GM21515 (cell line): ENCODE results near the gene SLC8A1.

Experiments
- ATAC-seq: cut with Tn5 transposase; IDR thresholded peaks from one replicate; pipeline ENCODE4 v1.9.1; 2021; ENCODE audit not compliant: unreplicated experiment

The SLC8A1 gene

DNA sequence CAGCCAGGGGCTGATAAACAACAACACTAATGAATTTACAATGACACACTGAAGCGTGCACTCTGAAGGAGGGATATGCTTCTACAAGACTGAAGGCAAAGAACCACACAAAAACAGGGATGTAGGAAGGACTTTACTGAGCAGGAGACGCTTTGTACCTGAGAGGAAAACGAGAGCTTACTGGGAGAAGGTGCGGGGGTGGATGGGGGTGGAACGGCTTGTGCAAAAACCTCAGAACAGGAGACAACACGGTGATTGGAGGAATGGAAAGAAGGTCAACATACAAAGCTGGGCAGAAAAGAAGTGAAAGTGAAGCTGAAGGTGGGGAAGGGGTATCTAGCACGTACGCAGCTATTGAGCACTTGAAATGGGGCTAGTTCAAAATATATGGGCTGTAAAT, 93.1 kb downstream of the SLC8A1 start:
- ATAC-seq = no peak

DNA sequence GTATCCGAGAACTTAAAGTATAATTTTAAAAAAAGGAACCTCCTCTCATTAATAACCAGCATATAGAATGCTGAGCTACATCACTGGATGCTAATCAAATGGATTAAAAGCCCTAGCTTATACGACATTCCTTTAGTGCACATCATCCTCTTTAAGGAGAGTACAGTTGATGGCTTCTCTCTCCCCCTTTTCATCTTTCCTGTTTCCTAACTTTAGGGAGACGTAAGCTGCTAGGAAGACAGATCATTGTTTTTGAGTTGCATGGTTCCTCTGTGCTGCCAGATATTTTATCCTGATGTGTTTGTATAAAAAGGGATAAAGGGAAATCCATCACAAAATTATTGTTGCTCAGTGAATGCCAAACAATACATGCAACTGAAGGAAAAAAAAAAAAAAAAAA, 94.2 kb downstream of the SLC8A1 start:
- no peak for ATAC-seq

DNA sequence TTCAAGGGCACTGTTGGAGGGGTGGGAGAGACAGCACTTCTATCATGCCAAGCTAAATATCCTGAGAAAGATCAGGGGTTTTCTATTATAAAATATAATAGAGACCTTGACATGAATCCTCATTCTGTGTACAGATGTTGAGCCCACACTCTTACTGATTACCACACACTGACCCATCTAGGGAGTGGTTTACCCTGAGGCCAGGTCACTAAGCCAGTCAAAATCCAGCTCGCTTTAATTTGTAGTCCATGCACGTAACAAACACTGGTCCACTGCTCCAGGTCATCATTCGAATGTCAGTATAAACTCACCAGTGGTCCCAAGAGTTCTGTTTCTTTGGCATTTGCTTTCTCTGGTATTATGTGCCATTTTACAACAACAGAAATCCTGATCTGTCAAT, 96.4 kb downstream of the SLC8A1 start:
- no peak for ATAC-seq

DNA sequence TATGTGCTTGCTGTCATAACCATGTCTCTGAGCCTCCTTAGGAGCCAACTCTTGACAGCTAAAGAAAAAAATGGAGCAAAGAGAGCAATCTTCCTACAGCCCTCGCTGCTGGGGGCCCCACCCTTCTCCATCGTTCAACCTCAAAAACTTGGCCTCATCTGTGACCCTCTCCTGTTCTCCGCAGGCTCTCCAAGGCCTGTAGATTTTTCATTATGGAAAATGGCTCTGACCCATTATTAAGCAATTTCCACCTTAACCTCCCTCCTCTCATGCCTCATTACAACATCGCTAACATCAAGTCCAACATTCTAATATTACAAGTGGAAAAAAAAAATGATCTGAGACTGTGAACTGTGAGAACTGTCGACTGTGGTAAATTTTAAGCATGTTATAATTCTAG, 98.7 kb downstream of the SLC8A1 start:
- no peak for ATAC-seq

DNA sequence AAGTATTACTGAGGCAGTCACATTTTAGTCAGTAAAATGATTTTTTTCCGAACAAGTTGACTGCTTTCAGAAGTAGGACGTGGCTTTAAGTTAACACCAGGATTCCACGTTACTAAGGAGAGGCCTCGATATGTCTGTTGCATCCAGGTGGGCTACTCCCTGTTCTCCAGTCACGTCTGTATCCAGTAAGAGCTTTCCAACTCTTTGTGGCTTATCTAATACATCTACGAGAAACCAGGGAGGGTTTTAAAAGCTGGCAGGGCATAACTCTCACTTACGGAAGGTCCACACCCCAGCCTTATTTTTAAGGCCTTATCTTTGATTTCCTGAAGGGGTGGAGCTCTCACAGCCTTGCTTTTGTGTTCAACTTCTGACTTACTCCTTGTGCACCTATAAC, 99.2 kb downstream of the SLC8A1 start:
- ATAC-seq = no peak

DNA sequence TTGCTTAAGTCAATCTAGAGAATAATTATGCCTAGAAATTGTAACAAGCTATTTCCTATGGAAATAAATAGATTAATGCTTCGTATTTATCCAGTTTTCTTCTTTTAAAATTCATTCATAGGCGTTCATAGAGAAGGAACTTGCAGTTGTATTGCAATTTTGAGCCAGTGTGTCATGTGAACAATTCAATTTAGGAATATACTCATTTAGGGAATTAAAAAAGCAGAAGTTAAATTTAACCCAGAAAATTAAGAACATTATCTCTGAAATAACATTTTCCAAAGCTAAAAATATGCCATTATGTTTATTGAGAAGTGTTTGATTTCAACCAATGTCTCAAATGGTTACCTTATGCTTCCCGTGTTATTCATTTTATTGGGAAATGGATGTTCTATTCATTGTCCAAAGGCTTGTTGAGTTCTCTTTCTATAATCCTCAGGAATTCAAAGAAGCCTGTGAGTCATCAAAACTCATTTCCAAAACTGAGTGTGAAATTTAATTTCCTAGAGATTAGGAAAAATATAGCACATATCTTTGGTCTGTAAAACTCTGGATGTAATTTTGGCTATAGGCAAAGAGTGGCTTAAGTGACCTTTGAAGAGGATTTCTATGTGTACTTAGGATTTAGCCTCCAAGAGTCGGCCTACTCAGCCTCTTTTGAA, 99.7 kb downstream of the SLC8A1 start:
- ATAC-seq = no peak

DNA sequence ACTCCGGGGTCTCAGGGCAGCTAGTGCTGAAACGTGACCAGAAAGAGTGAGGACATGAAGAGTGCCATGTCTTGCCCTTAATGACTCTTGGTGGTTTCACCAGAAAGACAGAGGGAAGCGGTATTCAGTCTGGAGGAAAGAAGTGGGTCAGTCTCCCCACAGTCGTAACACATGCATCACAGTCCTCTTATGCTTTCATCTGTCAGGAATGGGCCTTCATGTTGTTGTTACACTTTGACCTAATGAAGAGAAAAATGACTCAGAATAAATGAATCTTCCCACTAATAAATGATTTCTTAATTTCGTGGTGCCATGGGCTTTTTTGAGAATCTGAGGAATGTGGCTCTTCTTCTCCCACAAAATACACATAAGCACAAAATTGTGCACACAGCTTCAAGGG, 103.2 kb downstream of the SLC8A1 start:
- no peak for ATAC-seq

DNA sequence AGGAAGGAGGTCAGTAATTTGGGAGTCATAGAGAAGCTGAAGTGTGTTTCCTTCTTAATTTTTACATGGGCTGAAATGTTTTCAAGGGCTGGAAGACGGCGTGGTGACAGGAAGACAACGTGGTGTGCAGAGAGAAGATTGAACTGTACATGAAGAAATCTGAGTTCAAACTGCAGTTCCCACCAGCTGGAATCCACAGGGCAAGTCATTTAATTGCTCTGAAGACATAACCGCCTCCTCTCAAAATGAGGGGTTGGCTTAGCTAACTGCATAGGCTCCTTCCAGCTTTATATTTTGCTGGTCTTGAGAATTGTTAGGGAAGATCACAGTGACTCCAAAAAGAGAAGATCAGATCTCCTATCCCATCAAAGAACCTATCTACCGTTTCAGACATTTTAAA, 103.9 kb downstream of the SLC8A1 start:
- no peak for ATAC-seq

DNA sequence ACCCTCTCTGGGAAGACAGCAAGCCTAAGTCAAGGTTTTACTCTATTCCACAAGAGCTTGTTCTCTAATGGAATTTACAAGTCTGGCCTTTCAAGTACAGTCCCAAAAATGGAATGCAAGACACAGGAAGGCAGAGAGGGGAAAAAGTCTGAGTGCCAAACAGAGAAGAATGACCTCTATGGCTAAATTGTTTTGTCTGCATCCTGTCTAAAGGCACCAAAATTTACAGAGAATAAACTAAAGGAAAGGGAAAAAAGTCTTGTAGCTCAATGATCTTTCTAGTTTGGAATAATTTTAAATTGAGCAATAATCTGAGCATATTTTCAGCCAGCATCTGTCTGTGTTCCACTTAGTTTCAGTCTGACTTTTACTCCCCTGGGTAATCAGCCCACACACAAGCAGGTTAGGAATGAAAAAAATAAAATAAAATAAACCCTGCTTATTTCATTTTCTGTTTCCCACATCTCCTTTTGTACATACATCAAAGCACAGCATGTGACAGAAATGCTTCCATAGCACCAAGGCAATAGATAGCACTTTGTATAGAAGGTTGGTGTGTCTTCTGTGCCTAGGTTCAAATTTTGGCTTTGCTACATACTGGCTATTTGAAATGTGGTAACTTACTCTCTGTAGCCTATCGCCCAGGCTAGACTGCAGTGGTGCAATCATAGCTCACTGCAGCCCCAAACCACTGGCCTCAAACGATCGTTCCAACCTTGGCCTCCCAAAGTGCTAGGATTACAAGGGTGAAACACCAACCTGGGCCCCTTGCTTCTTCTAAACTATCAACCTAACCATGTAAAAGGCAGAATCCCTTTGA, 105.1 kb downstream of the SLC8A1 start:
- ATAC-seq = no peak

DNA sequence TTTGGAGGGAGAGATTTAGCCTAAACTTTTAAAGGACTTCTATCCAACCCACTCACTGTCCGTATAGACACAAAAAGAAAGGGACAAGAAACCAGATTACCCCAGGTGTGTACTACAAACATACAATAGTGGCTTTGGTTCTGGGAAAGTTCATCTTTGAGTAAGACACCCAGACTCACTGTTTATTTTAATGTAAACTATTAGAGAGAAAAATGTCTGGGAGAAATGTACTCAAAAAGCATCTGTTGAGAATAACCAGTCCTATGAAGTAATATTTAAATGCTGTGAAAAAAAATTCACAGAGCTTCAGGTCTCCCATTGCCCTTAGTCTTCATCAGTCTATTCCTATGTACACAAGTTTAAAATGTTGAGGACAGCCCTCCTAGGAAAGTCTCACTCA, 107.5 kb downstream of the SLC8A1 start:
- ATAC-seq = no peak

DNA sequence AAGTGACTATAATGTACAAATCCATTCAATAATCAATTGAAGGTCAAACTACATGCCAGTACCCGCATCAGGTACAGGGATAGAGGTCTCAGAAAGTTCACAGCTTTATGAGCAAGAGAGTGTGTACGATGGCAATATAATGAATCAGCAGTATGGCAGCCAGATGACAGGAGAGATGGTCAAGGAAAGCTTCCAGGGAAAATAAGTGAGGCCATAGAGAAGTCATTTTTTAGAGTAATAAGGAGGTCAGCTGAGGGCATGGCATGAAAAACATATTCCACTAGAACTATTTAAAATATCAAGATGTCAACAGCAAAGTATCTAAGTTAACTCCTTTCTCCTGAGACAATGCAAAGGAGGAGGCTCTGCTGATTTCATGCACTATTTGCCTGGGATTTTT, 108.0 kb downstream of the SLC8A1 start:
- no peak for ATAC-seq

DNA sequence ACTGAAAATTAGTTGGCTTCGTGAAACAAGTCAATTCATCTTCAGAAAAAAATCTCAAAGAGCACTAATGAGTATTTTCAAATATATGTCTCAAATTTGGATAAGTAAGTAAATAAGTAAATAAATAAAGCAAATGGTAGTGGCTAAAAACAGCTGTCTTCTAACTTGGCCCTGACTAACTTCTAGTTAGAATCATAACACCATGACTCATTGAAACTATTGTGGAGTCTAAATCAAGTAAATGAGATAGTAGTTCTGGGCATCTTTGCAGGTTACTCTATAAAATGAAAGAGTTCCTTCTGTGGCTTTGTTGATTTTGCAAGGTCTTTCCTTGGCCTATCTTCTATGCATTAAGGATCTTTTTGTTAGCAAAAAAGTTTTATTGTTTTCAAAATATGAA, 110.7 kb downstream of the SLC8A1 start:
- ATAC-seq = no peak

DNA sequence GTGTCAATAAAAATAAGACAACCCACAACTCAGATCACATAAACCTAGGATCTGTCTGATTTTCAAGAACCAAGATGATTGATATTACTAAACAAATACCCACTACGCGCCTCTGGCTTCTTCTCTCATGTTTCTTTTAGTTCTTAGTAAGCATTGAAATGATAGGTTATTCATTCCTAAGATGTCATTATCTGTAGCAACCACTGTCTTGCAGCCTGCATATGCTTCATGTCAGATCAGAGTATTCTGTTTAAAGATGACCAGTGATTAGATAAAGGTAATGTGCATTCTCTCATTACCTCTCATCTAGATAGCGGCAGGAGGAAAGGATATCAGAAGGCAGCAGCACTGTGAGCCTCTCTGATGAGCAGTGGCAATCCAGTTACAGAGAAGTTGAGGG, 112.9 kb downstream of the SLC8A1 start:
- no peak for ATAC-seq

DNA sequence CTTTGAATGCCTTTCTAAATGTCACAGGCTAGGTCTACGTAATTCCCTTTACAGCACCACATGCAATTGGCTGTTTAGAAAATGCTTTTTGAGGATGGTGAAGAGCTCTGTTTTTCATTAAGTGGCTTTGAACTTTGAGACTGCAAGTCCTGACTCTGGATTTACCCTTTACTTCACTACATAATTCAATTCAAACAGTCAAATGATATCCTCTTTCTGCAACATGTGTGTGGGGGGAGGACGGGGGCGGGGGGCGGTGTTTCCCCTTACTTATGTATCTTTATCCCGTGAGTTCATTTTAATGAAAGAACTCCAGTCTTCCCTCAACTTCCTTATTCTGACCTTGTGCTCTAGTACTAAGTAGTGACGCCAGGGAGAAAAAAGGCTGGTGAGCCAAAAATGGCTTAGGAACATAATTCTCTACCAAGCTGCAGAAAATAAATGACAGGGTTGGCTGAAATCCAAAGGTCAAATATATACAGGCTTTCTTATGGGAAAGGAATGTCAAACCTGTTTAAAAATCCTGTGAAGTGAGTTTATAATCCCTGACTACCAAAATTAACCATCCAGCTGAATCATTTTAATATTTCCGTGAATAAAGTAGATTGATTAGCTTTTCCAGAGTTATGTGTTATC, 119.6 kb downstream of the SLC8A1 start:
- no peak for ATAC-seq

DNA sequence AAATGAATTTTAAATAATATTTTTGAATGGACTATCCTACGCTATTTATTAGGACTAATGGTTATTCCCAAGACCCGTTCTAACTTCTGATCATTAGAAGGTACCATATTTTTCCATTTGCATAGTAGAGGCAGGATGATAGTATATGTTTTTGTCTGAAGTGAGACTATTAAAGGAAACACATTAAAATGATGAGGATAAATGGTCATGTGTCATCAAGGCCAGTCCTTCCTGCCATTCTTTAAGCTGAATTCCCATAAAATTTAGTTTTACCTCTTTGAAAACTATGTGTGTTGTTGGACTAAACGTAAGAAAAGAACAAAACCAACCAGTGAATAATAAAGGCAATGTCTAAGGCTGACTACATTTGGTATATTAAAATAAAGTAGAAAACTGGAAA, 121.8 kb downstream of the SLC8A1 start:
- ATAC-seq = no peak

DNA sequence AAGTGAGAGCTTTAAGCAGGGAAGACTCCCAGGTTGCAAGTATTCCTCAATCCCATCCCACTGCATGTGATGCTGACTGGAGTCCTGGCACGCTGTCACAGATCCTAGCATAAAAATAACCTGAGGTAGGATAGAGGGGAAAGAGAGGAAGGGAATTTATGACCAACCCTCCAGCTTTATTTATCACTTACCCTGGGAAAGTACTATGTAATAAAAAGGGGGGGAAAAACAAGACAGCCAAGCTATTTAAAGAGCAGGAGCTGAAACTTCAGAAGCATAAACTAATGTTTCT, 122.2 kb downstream of the SLC8A1 start:
- no peak for ATAC-seq

DNA sequence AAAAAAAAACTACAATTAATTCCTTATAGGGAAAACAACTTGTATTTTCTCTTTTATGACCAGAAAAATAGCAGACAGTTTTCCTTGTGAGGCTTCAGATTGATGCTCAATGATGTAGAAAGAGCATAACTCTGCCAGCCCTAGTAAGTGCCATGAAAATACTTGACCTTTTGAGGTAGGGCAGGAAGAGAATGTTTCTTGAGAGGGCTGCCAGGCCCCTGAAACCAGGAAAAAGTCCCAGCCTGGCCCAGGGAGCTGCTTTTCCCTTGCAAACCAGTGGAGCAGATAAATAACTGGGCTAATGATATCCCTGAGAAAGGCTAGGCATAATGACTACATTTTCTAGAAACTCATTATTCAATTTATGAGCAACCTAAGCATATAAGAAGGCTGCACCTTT, 126.8 kb downstream of the SLC8A1 start:
- ATAC-seq = no peak

DNA sequence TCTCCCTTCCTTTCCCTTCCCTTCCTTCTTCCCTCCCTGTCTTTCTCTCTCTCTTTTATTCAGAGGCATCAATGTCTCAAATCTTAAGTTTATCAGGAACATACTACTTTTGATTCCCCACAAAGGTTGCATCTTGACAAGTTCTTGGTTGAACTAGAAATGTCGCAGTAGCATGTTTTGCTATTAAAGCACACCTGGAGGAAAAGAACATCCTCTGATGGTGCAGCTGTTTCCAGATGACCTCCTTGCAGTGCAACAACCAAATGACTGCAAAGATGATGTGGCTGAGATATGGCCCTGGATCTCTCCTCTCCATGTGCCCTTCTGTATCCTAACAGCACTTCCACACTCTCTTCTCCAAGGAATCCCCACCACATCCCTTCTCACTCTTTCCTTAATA, 127.2 kb downstream of the SLC8A1 start:
- no peak for ATAC-seq

DNA sequence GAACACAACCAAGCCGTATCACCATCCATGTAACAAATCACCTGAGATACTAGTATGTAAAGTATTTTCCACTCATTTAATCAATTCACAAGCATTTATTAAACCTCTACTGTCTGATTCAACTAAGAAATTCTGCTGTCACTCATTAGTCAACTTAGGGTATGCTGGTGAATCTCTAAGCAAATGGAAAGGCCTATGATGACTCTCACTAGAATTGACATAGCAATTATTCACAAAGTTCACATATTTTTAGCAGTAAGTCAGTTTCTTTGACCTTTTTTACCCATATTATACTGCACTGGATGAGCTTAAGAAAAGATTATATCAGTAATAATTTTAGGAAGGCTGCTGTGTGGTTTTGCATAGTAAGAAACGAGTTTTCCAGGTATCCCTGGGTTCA, 130.1 kb downstream of the SLC8A1 start:
- ATAC-seq = no peak

DNA sequence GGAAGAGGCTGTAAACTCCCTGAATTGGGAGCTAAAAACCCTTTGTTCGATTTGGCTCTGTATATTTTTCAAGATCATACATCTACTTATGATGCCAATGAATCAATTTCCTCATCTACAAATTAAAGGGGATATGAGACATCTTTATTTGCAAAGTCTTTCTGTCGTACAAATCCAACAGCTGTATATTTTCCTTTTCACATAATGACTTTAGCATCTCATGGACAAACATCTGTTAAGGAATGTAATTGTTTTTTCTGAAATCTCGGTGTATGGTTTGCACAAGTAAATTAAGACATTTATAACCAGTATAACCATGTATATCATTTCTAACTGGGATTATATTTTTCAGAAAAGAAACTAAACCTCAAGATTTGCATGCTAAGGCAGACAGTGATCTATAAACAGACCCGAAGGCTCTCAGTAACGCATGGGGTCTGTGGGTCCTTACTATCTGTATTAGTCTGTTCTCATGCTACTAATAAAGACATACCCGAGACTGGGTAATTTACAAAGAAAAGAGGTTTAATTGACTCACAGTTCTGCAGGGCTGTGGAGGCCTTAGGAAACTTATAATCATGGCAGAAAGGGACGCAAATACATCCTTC, 130.8 kb downstream of the SLC8A1 start:
- peak; percentile 61 for ATAC-seq

DNA sequence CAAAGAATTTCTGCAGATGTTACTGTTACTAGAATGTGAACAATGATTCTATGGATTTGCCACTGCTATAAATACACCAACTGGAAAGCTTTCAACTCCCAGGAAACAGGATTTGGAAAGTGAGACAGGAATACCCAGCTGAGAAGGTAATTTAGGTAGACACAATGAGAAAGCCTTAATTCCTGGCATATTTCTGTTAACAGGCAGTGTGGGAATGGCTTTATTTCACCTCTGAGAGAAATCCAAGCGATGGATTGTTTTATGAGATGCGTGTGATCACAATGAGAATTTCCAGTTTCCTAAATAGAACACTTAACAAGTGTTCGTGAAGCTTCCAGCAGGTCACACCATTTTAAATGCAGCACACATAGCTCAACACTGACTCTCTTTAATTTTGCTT, 133.0 kb downstream of the SLC8A1 start:
- ATAC-seq = no peak

DNA sequence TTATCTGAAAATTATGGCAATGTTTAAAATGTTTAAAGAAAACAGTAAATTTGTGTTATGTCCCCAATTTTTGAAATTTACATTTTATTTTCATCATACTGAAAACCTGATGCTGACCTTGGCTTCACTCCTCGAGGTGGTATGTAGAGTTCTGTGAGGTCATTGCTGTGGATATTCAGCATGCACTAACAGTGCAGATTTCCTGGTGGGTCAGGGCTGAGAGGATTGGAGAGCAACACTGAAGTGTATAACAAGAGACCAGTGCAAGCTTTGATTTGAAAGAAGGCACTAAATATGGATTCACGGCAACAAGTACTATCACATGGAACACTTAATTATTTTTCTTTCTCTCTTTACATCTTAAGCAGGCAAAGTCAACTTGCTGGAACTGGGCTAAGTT, 134.1 kb downstream of the SLC8A1 start:
- ATAC-seq = no peak
